H9 (cell line): ENCODE data around the gene WSCD2. TPM values are rescaled to one million over a fixed set of nuclear protein-coding genes. Genes with fewer than 3 reads are reported as not detected.

Experiments
- DNase-seq: peaks from one replicate; pipeline ENCODE4 v3.0.0-alpha.2; 2017
- H2AFZ ChIP-seq: one replicate; pipeline ENCODE4 v1.6.1; 2013; ENCODE audit warnings: mild to moderate bottlenecking, low read length, control low read depth, moderate library complexity
- H2AK5ac ChIP-seq: 2 replicates; pipeline ENCODE4 v1.6.1; 2013; ENCODE audit warnings: low read length, control low read depth, mixed read lengths; ENCODE audit not compliant: insufficient read length
- H2BK120ac ChIP-seq: one replicate; pipeline ENCODE4 v1.6.1; 2013; ENCODE audit warnings: low read depth, mild to moderate bottlenecking, low read length, control low read depth, inconsistent platforms; ENCODE audit not compliant: poor library complexity, severe bottlenecking
- H2BK12ac ChIP-seq: 2 replicates; pipeline ENCODE4 v1.6.1; 2013; ENCODE audit warnings: low read length, control low read depth, mixed read lengths, low read depth; ENCODE audit not compliant: insufficient read length
- H2BK15ac ChIP-seq: 2 replicates; pipeline ENCODE4 v1.6.1; 2013; ENCODE audit warnings: low read depth, low read length, control low read depth
- H2BK20ac ChIP-seq: one replicate; pipeline ENCODE4 v1.6.1; 2013; ENCODE audit warnings: low read depth, mild to moderate bottlenecking, low read length, control low read depth, inconsistent platforms; ENCODE audit not compliant: poor library complexity, severe bottlenecking
- H2BK5ac ChIP-seq: 2 replicates; pipeline ENCODE4 v1.6.1; 2013; ENCODE audit warnings: low read length, control low read depth, mixed read lengths; ENCODE audit not compliant: insufficient read length
- H3K14ac ChIP-seq: 2 replicates; pipeline ENCODE4 v1.6.1; 2013; ENCODE audit warnings: low read length, control low read depth; ENCODE audit not compliant: insufficient read depth
- H3K18ac ChIP-seq: 2 replicates; pipeline ENCODE4 v1.6.1; 2013; ENCODE audit warnings: low read depth, mild to moderate bottlenecking, mixed read lengths, low read length, control low read depth; ENCODE audit not compliant: insufficient read length
- H3K23ac ChIP-seq: 2 replicates; pipeline ENCODE4 v1.6.1; 2013; ENCODE audit warnings: low read length, control low read depth, mixed read lengths, low read depth; ENCODE audit not compliant: insufficient read length
- H3K23me2 ChIP-seq: 2 replicates; pipeline ENCODE4 v1.6.1; 2013; ENCODE audit warnings: low read depth, mild to moderate bottlenecking, mixed read lengths, low read length, control low read depth; ENCODE audit not compliant: insufficient read length, poor library complexity, severe bottlenecking
- H3K27ac ChIP-seq: 2 replicates; pipeline ENCODE4 v1.5.1; 2013; ENCODE audit warnings: low read length, control low read depth, mixed read lengths, low read depth; ENCODE audit not compliant: insufficient read length
- H3K27me3 ChIP-seq: 2 replicates; pipeline ENCODE4 v1.6.1; 2013; ENCODE audit warnings: low read length, control low read depth, inconsistent platforms; ENCODE audit not compliant: insufficient read depth
- H3K4ac ChIP-seq: 2 replicates; pipeline ENCODE4 v1.6.1; 2013; ENCODE audit warnings: low read depth, mild to moderate bottlenecking, control low read depth, inconsistent platforms, low read length, moderate library complexity
- H3K4me1 ChIP-seq: 2 replicates; pipeline ENCODE4 v1.6.1; 2013; ENCODE audit warnings: low read length, control low read depth, inconsistent platforms; ENCODE audit not compliant: insufficient read depth
- H3K4me2 ChIP-seq: 2 replicates; pipeline ENCODE4 v1.6.1; 2013; ENCODE audit warnings: low read length, control low read depth, mixed read lengths; ENCODE audit not compliant: insufficient read length, insufficient read depth
- H3K56ac ChIP-seq: 2 replicates; pipeline ENCODE4 v1.6.1; 2013; ENCODE audit warnings: low read depth, mild to moderate bottlenecking, mixed read lengths, low read length, control low read depth; ENCODE audit not compliant: insufficient read length
- H3K79me1 ChIP-seq: 2 replicates; pipeline ENCODE4 v1.6.1; 2013; ENCODE audit warnings: low read depth, mild to moderate bottlenecking, moderate library complexity, low read length, control low read depth, inconsistent platforms; ENCODE audit not compliant: insufficient read depth, poor library complexity, severe bottlenecking
- H3K79me2 ChIP-seq: 2 replicates; pipeline ENCODE4 v1.6.1; 2013; ENCODE audit warnings: low read length, control low read depth, inconsistent platforms; ENCODE audit not compliant: insufficient read depth
- H3K9ac ChIP-seq: 2 replicates; pipeline ENCODE4 v1.6.1; 2013; ENCODE audit warnings: low read length, control low read depth, mixed read lengths; ENCODE audit not compliant: insufficient read length; ENCODE audit errors: extremely low read depth
- H3K9me3 ChIP-seq: one replicate; pipeline ENCODE4 v1.6.1; 2013; ENCODE audit warnings: low read depth, low read length, inconsistent platforms; ENCODE audit not compliant: control insufficient read depth
- H3T11ph ChIP-seq: one replicate; pipeline ENCODE4 v1.6.1; 2013; ENCODE audit warnings: mild to moderate bottlenecking, low read length, control low read depth, inconsistent platforms
- H4K20me1 ChIP-seq: one replicate; pipeline ENCODE4 v1.6.1; 2013; ENCODE audit not compliant: control insufficient read depth, insufficient read length, insufficient read depth
- H4K5ac ChIP-seq: 2 replicates; pipeline ENCODE4 v1.6.1; 2013; ENCODE audit warnings: low read depth, mild to moderate bottlenecking, mixed read lengths, low read length, control low read depth; ENCODE audit not compliant: insufficient read length
- H4K8ac ChIP-seq: replicated peaks from 2 replicates; pipeline ENCODE4 v1.6.1; 2013; ENCODE audit warnings: low read length, control low read depth, mixed read lengths, low read depth; ENCODE audit not compliant: insufficient read length
- H4K91ac ChIP-seq: 2 replicates; pipeline ENCODE4 v1.6.1; 2013; ENCODE audit warnings: low read depth, mild to moderate bottlenecking, moderate library complexity, mixed read lengths, low read length, control low read depth; ENCODE audit not compliant: insufficient read length
- H3K27ac Mint-ChIP-seq, 3 experiments: 2 replicates in 2 of 3; 3 replicates in 1 of 3; pipeline ENCODE4 v1.8.0; 2020 to 2021; ENCODE audit warnings: mixed read lengths in 3 of 3, mild to moderate bottlenecking in 1 of 3, moderate library complexity in 1 of 3
- H3K27me3 Mint-ChIP-seq: 2 replicates; pipeline ENCODE4 v1.8.0; 2021; ENCODE audit warnings: low read depth, mild to moderate bottlenecking, moderate library complexity, mixed read lengths
- H3K36me3 Mint-ChIP-seq, 3 experiments: 2 replicates in 2 of 3; 3 replicates in 1 of 3; pipeline ENCODE4 v1.8.0; 2020 to 2021; ENCODE audit warnings: low read depth in 3 of 3, mixed read lengths in 3 of 3; ENCODE audit not compliant: insufficient read depth in 1 of 3
- H3K4me1 Mint-ChIP-seq, 2 experiments: 2 replicates each; pipeline ENCODE4 v1.8.0; 2020; ENCODE audit warnings: mixed read lengths in 2 of 2
- H3K4me3 Mint-ChIP-seq, 2 experiments: 2 replicates in 1 of 2; 3 replicates in 1 of 2; pipeline ENCODE4 v1.8.0; 2020 to 2021; ENCODE audit warnings: mild to moderate bottlenecking in 2 of 2, mixed read lengths in 2 of 2, moderate library complexity in 1 of 2
- H3K9me3 Mint-ChIP-seq, 2 experiments: 2 replicates in 1 of 2; 3 replicates in 1 of 2; pipeline ENCODE4 v1.8.0; 2020; ENCODE audit warnings: mild to moderate bottlenecking in 2 of 2, mixed read lengths in 2 of 2, moderate library complexity in 1 of 2
- CTCF ChIP-seq: fragments of 200-600 bp; sonication (generic); conservative IDR thresholded peaks from 3 replicates; pipeline ENCODE4 v1.8.0; 2021; ENCODE audit warnings: antibody characterized with exemption, mild to moderate bottlenecking
- WGBS: extraction: QIAGEN DNeasy Blood & Tissue Kit; methylation state at CpG from one replicate; pipeline ENCODE4 v1.1.7; 2013; ENCODE audit warnings: missing lambda C conversion rate, low lambda C conversion rate, mixed read lengths; ENCODE audit not compliant: insufficient read length; ENCODE audit errors: extremely low coverage; 5-methylcytosine and 5-hydroxymethylcytosine counted together
- total RNA-seq: library from RNA; stranded (reverse); gene quantifications from 2 replicates; pipeline ENCODE4 v1.2.1, GENCODE V29; 2021

Gene WSCD2
- total RNA-seq, 1 experiment from 2014 or later = 0.92 TPM

GRCh38 chr12:108136697-108137096 is 7.6 kb downstream of the WSCD2 start:
- Histone ChIP-seq H3K14ac (no peak overlapping the region), H3K23ac (no peak overlapping the region), H4K91ac (no peak overlapping the region), H3K4me2 (no peak overlapping the region), H3K79me1 (no peaks in the 10 kb centered on the region), H3K9ac (no peak overlapping the region), H3K27me3 (no peaks in the 10 kb centered on the region; the same call in 1 of the 2 replicates), H3K18ac (no peak overlapping the region), H3T11ph (no peak overlapping the region), H3K4me1 (0 out of 2 replicates have a peak, but pooled peaks cover 2% of the 10 kb centered on the region), H4K20me1 (no peaks in the 10 kb centered on the region), H3K27ac (no peak overlapping the region), H2AK5ac (no peak overlapping the region), H2BK15ac (no peak overlapping the region), H2AFZ (no peak overlapping the region), H4K8ac (no peak overlapping the region), H3K9me3 (no peaks in the 10 kb centered on the region), H3K56ac (no peak overlapping the region), H2BK20ac (no peak overlapping the region), H3K23me2 (no peaks in the 10 kb centered on the region), H2BK5ac (no peak overlapping the region), H3K4ac (no peak overlapping the region), H2BK12ac (no peak overlapping the region), H2BK120ac (no peak overlapping the region), H3K79me2 (no peaks in the 10 kb centered on the region), H4K5ac (no peak overlapping the region)
- Mint-ChIP-seq H3K4me1 (peaks cover 30 to 33% of the 10 kb centered on the region in 2 experiments), H3K27ac (peak overlapping the region in 2 of 3 experiments; percentile 43 to 53; a peak in 2 of 7 replicates), H3K27me3 (peaks cover 8% of the 10 kb centered on the region), H3K9me3 (no peaks in the 10 kb centered on the region), H3K36me3 (peaks cover 0 to 4% (median 1%) of the 10 kb centered on the region in 3 experiments; a peak in 3 of 7 replicates), H3K4me3 (no peak overlapping the region)
- no peak for TF ChIP-seq CTCF
- no peak for DNase-seq
- WGBS = no CpG with 5 or more reads among the region's 6 CpGs
